SJSA1 (cell line): ENCODE results near the gene PALLD. TPM values are rescaled to one million over a fixed set of nuclear protein-coding genes. Genes with fewer than 3 reads are reported as not detected.
"Not testable (repeated sequence)": the region's sequence is repeated elsewhere in the genome, so short reads cannot be mapped to it uniquely, and the experiment has no call there.

Experiments used
- DNase-seq, 2 experiments: peaks; one replicate each; pipeline ENCODE4 v3.0.0-alpha.2; 2015 to 2020; ENCODE audit warnings: low spot score in 2 of 2, low read depth in 1 of 2
- H3K27ac ChIP-seq: fragments of 250-450 bp; sonication (Bioruptor Pico); 2 replicates; pipeline ENCODE4 v1.5.1; 2020; ENCODE audit warnings: mild to moderate bottlenecking, moderate library complexity
- H3K27me3 ChIP-seq: fragments of 250-450 bp; sonication (Bioruptor Pico); replicated peaks from 2 replicates; pipeline ENCODE4 v1.5.1; 2020; ENCODE audit warnings: mild to moderate bottlenecking, moderate library complexity
- H3K36me3 ChIP-seq: fragments of 250-450 bp; sonication (Bioruptor Pico); 2 replicates; pipeline ENCODE4 v1.5.1; 2020; ENCODE audit warnings: mild to moderate bottlenecking
- H3K4me1 ChIP-seq: fragments of 250-450 bp; sonication (Bioruptor Pico); replicated peaks from 2 replicates; pipeline ENCODE4 v1.6.1; 2021; ENCODE audit warnings: mild to moderate bottlenecking
- H3K4me3 ChIP-seq: fragments of 250-450 bp; sonication (Bioruptor Pico); 2 replicates; pipeline ENCODE4 v1.5.1; 2020; ENCODE audit warnings: mild to moderate bottlenecking
- H3K9me3 ChIP-seq: fragments of 250-450 bp; sonication (Bioruptor Pico); replicated peaks from 2 replicates; pipeline ENCODE4 v1.5.1; 2020; ENCODE audit warnings: mild to moderate bottlenecking
- total RNA-seq: library from RNA; depleted of rRNA; stranded (reverse); fragments of >200 nt; shearing (Covaris generic); gene quantifications from 2 replicates; pipeline ENCODE4 v1.2.3, GENCODE V29; 2014

The PALLD gene
- total RNA-seq, 1 experiment from 2014 or later, result 118 TPM

- no peaks in the 10 kb centered on the region for H3K27me3 ChIP-seq
- H3K27ac ChIP-seq, result no peak overlapping the region
- H3K4me3 ChIP-seq, result no peak overlapping the region
- H3K36me3 ChIP-seq, result no peaks in the 10 kb centered on the region
- H3K4me1 ChIP-seq, result 0 out of 2 replicates have a peak, but pooled peaks cover 3% of the 10 kb centered on the region
- no peak for DNase-seq
- H3K9me3 ChIP-seq, result no peaks in the 10 kb centered on the region
Observed at GRCh38 chr4:168503652-168504362, 7.0 kb downstream of the PALLD start.

DNA sequence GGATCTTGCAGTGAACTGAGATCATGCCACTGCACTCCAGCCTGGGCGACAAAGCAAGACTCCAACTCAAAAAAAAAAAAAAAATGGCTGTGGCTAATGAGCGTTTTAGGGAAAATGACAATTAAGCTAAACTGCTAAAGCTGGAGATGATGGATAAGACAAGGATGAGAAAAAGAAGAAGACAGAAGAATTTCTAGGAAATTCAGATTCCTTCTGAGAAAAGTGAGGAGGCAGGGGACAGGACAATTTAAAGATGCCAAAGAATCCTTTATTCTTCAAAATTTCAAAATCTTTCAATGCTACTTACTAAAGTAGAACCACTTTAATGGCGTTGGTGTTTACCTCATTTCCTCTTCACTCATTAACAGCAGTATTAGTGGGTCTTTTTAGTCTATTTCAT is 7.7 kb downstream of the PALLD start:
- H3K36me3 ChIP-seq, result no peaks in the 10 kb centered on the region
- no peak for DNase-seq
- no peaks in the 10 kb centered on the region for H3K9me3 ChIP-seq
- H3K4me1 ChIP-seq, result 0 out of 2 replicates have a peak, but pooled peaks cover 3% of the 10 kb centered on the region
- no peaks in the 10 kb centered on the region for H3K27me3 ChIP-seq
- no peak overlapping the region for H3K4me3 ChIP-seq
- no peak overlapping the region for H3K27ac ChIP-seq

GRCh38 chr4:168506014-168506413 is 9.2 kb downstream of the PALLD start:
- DNase-seq, result no peak
- Histone ChIP-seq H3K27me3 (no peaks in the 10 kb centered on the region), H3K9me3 (no peaks in the 10 kb centered on the region), H3K4me3 (no peak overlapping the region), H3K27ac (no peak overlapping the region), H3K4me1 (no peaks in the 10 kb centered on the region), H3K36me3 (no peaks in the 10 kb centered on the region)

GRCh38 chr4:168507178-168507815 is 10.4 kb downstream of the PALLD start:
- no peaks in the 10 kb centered on the region for H3K36me3 ChIP-seq
- H3K27ac ChIP-seq, result no peak overlapping the region
- no peak overlapping the region for H3K4me3 ChIP-seq
- DNase-seq, result no peak
- no peaks in the 10 kb centered on the region for H3K9me3 ChIP-seq
- no peaks in the 10 kb centered on the region for H3K4me1 ChIP-seq
- H3K27me3 ChIP-seq, result no peaks in the 10 kb centered on the region

GRCh38 chr4:168508683-168509082 is 11.8 kb downstream of the PALLD start:
- Histone ChIP-seq H3K9me3 (no peaks in the 10 kb centered on the region), H3K27me3 (no peaks in the 10 kb centered on the region), H3K36me3 (no peaks in the 10 kb centered on the region), H3K4me3 (no peak overlapping the region), H3K4me1 (no peaks in the 10 kb centered on the region), H3K27ac (no peak overlapping the region)
- no peak for DNase-seq

- H3K4me1 ChIP-seq, result no peaks in the 10 kb centered on the region
Observed at GRCh38 chr4:168509786-168510185, 12.9 kb downstream of the PALLD start.

DNA sequence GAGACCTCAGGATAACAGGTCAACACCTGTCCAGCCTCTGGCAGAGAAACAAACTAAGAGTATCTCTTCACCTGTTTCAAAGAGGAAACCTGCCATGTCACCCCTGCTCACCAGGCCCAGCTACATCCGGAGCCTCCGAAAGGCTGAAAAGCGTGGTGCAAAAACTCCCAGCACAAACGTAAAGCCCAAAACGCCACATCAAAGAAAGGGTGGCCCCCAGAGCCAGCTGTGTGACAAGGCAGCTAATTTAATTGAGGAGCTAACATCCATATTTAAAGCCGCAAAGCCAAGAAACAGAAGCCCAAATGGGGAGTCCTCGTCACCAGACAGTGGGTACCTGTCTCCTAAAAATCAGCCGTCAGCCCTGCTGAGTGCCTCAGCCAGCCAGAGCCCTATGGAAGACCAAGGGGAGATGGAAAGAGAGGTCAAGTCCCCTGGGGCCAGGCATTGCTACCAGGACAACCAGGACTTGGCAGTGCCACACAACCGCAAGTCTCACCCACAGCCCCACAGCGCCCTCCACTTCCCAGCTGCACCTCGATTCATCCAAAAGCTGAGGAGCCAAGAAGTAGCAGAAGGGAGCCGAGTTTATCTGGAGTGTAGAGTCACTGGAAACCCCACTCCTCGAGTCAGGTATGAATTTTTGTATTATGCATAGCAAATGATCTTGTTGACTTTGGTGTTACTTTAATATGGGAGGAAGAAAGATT is 15.1 kb downstream of the PALLD start:
- Histone ChIP-seq H3K36me3 (no peaks in the 10 kb centered on the region), H3K27ac (no peak overlapping the region), H3K27me3 (no peaks in the 10 kb centered on the region), H3K4me1 (no peaks in the 10 kb centered on the region), H3K9me3 (no peaks in the 10 kb centered on the region), H3K4me3 (no peak overlapping the region)
- no peak for DNase-seq

More at GRCh38 chr4:168509786-168510185, 12.9 kb downstream of the PALLD start:
- Histone ChIP-seq H3K27ac (no peak overlapping the region), H3K36me3 (no peaks in the 10 kb centered on the region), H3K27me3 (no peaks in the 10 kb centered on the region), H3K4me3 (no peak overlapping the region), H3K9me3 (no peaks in the 10 kb centered on the region)
- no peak for DNase-seq

- not testable (repeated sequence) for H3K4me3 ChIP-seq, H3K36me3 ChIP-seq, H3K27ac ChIP-seq, DNase-seq, H3K4me1 ChIP-seq, H3K9me3 ChIP-seq, H3K27me3 ChIP-seq
Observed at GRCh38 chr4:168513826-168514225, 17.0 kb downstream of the PALLD start.

- H3K27ac ChIP-seq, result no peak overlapping the region
- H3K36me3 ChIP-seq, result no peaks in the 10 kb centered on the region
- DNase-seq, result peak in 1 of 2 experiments; percentile 49
- no peak overlapping the region for H3K4me3 ChIP-seq
- no peaks in the 10 kb centered on the region for H3K4me1 ChIP-seq
- no peaks in the 10 kb centered on the region for H3K27me3 ChIP-seq
- H3K9me3 ChIP-seq, result no peaks in the 10 kb centered on the region
Observed at GRCh38 chr4:168514249-168514852, 17.5 kb downstream of the PALLD start.

DNA sequence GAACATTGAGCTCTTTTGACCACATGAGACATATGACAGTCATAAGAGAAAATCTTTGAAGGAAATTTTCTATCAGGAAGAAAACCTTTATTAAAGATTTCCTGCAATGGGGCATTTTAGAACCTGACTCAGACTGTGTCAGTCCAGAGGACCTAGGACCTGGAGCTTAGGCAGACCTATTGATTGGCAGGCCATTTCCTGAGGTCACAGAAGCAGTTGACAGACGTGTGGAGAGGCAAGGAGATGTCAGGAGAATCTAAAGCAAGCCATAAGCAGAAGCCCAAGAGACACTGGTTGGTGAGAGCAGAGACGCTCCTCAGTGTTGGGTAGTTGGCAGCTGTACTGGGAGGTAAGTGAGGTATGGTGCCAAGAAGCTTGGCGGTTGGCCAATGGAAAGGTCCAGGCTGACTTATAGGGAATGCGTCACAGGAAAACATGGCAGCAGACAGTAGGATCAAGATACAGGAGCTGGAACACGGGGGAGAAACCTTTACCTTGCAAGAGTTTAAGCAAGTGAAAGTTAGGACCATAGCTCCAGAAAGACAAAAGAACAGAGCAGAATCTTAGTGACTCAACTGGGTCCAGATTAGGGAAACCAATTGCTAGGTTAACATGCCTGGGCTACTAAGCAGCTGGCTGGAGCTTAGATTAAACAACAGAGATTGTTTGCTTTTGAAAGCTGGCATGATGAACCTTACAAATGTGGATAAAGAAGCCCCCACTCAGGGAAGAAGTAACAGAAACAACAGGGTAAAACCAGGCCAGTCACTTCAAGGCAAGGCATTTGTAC is 18.6 kb downstream of the PALLD start:
- no peaks in the 10 kb centered on the region for H3K4me1 ChIP-seq
- no peaks in the 10 kb centered on the region for H3K27me3 ChIP-seq
- DNase-seq, result no peak
- H3K36me3 ChIP-seq, result no peaks in the 10 kb centered on the region
- no peak overlapping the region for H3K4me3 ChIP-seq
- no peak overlapping the region for H3K27ac ChIP-seq
- H3K9me3 ChIP-seq, result no peaks in the 10 kb centered on the region

DNA sequence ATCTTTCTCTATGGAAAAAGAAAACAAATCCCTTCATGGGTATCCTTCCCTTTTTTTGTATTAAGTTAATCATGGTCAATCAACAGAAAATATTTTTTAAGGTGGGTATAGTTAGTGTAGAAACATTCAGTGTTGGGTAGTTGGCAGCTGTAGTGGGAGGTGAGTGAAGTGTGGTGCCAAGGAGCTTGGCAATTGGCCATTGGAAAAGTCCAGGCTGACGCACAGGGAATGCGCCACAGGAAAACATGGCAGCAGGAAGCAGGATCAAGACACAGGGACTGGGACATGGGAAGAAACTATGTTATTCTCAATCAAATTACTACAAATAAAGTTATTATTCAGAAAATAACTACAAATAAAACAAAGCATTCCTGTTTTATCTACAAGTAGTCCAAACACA is 20.0 kb downstream of the PALLD start:
- H3K36me3 ChIP-seq, result no peaks in the 10 kb centered on the region
- no peak overlapping the region for H3K4me3 ChIP-seq
- no peak overlapping the region for H3K27ac ChIP-seq
- H3K4me1 ChIP-seq, result peaks cover 4% of the 10 kb centered on the region; the same call in 1 of the 2 replicates
- DNase-seq, result no peak
- H3K27me3 ChIP-seq, result no peaks in the 10 kb centered on the region
- no peaks in the 10 kb centered on the region for H3K9me3 ChIP-seq

GRCh38 chr4:168519576-168519975 is 22.7 kb downstream of the PALLD start:
- H3K27ac ChIP-seq, result no peak overlapping the region
- DNase-seq, result no peak
- no peaks in the 10 kb centered on the region for H3K36me3 ChIP-seq
- H3K9me3 ChIP-seq, result no peaks in the 10 kb centered on the region
- H3K27me3 ChIP-seq, result no peaks in the 10 kb centered on the region
- H3K4me3 ChIP-seq, result no peak overlapping the region
- H3K4me1 ChIP-seq, result peaks cover 28% of the 10 kb centered on the region

DNA sequence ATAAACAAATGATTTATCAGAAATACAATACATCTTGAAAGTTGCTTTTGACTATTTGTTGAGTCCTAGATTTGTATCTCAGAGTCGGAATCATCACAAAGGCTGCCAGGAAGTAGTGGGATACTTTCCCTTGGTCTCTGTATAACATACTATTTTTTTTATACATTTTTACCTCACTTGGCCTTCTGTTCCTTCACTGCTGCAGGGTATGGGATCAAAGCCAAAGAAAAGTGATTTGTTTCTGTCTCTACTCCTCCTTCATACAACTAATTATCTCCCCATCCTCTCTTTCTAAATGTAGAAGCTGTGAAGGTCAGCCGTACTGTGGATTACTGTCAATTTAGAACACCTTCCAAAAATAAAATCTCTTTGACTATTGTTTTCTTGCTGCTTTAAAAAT is 24.9 kb downstream of the PALLD start:
- no peak overlapping the region for H3K4me3 ChIP-seq
- H3K27ac ChIP-seq, result no peak overlapping the region
- H3K9me3 ChIP-seq, result no peaks in the 10 kb centered on the region
- DNase-seq, result no peak
- no peaks in the 10 kb centered on the region for H3K27me3 ChIP-seq
- H3K4me1 ChIP-seq, result peaks cover 33% of the 10 kb centered on the region
- no peaks in the 10 kb centered on the region for H3K36me3 ChIP-seq
